Stimulated activated CD8-positive, alpha-beta memory T cell treated with anti-CD3 and anti-CD28 coated beads, Interleukin-4, amount 100 ng/mL, for 1 hour (primary cell): Measurements from ENCODE around the gene TNPO3.
"Not testable (repeated sequence)": the region's sequence is repeated elsewhere in the genome, so short reads cannot be mapped to it uniquely, and the experiment has no call there.

Source experiments
- DNase-seq, 2 donors: peaks; one replicate each; pipeline ENCODE4 v3.0.0-alpha.2; 2020; ENCODE audit warnings: low read depth in 2 of 2, low spot score in 1 of 2

Gene TNPO3

DNA sequence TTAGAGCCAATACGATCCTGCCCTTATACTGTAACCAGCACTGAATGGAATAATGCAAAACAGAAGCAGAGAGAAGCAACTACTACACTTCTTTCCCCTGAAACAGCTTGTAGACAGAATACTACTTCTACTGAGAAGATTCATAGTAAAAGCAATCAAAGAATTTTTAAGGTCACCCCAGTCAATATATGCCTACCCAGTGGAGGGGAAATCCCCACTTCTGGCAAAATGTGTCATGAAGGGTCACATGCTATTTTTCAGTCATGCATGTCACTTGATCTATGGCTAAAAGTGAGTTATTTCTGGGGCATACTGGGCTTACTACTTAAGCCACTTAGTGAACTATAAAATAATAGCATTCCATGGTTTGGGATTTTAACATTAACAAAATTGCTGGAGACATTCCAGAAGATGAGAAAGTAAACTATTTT is 91.6 kb downstream of the TNPO3 start:
- no peak for DNase-seq

GRCh38 chr7:128962899-128963298 is 92.0 kb downstream of the TNPO3 start:
- no peak for DNase-seq

- DNase-seq = no peak
Measured at GRCh38 chr7:128961030-128961659, 93.8 kb downstream of the TNPO3 start.

GRCh38 chr7:128959296-128959695 is 95.6 kb downstream of the TNPO3 start:
- DNase-seq = no peak

GRCh38 chr7:128955981-128956380 is 98.9 kb downstream of the TNPO3 start:
- no peak for DNase-seq

DNA sequence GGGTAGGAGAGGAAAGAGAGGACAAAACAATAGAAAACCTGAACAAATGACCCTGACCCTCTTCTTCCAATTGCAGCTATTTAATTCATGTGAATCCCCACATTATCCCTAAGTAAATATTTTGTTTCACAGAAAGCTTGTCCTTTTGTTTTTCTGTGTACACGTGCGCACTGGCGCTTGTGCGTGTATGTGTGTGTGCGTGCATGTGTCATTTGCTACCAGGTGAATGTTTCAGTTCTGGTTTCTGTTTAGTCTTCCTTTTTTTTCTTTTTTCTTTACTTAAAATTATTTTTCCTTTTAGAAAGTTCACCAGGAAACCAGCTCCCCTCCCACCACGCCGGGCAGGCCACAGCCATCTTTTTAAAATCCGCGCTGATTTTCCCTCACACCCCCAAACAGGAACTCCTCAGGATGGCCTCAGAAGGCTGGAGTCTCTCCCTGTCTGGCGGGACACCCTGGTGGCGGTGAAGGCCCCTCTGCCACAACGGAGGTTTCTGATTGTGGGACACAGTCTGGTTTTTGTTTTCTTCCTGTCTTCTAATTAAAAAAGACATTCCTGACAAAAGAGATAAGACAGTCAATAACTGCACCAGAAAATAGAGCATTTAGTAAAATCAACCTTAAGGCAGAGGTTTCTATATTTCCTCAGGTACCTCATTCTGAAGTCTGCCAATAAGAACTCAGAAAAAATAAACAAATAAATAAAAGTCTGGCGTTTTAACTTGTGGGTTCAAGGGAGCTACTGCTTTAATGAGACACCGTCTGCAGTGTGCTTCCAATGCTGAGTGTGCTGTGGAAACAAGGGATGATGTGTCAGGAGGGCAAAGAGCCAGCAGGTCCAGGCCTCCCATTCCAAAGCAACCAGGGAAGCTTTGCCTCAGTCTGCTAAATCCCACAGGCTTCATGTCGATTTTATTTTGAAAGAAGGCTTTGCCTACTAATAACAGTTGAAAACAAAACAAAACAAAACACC is 99.8 kb downstream of the TNPO3 start:
- no peak for DNase-seq

GRCh38 chr7:128954150-128954549 is 100.8 kb downstream of the TNPO3 start:
- no peak for DNase-seq

- DNase-seq = no peak
Measured at GRCh38 chr7:128951296-128951695, 103.6 kb downstream of the TNPO3 start.

DNA sequence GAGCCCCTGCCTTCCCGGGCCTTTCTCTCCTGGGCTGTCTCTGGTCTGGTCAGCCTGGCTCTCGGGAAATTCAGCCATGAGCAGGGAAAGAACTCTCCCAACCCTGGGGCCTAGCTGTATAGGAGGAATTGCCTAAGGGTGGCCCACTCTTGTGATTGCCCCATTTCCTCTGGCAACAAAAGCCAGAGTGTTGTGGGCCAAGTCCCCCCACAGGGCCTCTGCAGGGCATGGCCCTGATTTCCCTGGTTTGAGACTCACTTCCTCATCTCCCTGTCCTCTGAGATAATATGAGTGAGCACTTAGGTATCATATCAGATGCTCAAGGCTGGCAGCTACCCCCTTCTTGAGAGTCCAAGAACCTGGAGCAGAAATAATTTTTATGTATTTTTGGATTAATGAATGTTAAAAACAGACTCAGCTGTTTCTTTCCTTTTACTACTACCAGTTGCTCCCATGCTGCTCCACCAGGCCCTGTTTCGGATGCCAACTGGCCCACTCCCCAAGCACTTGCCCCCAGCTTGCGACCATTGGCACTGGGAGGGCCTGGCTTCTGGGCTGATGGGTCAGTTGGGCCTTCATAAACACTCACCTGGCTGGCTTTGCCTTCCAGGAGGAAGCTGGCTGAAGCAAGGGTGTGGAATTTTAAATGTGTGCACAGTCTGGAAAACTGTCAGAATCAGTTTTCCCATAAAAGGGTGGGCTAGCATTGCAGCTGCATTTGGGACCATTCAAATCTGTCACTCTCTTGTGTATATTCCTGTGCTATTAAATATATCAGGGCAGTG is 105.7 kb downstream of the TNPO3 start:
- no peak for DNase-seq

DNA sequence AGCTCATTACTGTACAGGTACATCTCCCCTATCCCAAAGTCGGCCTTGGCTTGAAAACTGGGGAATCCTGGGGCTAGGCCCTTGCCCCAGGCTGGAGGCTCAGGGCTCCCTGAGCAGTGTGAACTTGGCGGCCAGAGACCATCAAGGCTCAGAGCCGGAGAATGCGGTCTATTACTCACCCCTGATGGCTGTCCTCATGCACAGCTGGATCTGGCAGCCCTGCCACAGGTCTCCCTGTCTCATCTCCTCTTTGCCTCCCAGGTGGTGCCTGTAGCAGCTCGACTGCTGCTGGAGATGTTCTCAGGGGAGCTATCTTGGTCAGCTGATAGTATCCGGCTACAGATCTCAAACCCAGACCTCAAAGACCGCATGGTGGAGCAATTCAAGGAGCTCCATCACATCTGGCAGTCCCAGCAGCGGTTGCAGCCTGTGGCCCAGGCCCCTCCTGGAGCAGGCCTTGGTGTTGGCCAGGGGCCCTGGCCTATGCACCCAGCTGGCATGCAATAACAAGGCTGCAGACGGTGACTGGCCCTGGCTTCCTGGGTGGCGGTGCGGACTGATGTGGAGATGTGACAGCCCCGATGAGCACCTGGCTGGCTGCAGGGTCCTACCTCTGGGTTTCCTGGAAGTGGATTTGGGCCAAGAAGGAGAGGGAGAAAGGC is 106.5 kb downstream of the TNPO3 start:
- DNase-seq = no peak

GRCh38 chr7:128947854-128948253 is 107.1 kb downstream of the TNPO3 start:
- no peak for DNase-seq

DNA sequence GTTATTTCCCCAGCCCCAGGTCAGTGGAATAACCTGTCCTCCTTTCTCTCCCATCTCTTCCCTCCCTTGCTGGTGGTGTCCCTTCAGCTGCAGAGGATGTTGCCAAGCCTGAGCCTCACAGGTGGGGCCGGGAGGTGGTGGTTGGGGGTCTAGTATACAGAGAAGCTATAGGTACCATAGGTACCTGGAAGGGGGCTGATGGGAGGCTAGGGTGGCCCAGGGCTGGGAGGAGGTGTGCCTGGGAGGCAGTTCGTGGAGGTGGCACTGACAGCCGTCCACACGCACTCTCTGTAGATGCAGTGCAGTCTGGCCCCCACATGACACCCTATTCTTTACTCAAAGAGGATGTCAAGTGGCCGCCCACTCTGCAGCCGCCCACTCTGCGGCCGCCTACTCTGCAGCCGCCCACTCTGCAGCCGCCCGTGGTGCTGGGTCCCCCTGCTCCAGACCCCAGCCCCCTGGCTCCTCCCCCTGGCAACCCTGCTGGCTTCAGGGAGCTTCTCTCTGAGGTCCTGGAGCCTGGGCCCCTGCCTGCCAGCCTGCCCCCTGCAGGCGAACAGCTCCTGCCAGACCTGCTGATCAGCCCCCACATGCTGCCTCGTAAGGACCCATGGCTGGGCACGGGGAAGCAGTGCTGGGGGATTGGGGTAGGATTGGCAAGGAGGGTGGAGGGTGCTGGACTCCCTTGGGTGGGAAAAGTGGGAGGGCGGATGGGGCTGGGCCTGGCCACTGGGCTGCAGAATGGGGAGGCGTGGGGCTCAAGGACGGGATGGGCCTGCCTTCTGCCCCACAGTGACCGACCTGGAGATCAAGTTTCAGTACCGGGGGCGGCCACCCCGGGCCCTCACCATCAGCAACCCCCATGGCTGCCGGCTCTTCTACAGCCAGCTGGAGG is 107.7 kb downstream of the TNPO3 start:
- no peak for DNase-seq

DNA sequence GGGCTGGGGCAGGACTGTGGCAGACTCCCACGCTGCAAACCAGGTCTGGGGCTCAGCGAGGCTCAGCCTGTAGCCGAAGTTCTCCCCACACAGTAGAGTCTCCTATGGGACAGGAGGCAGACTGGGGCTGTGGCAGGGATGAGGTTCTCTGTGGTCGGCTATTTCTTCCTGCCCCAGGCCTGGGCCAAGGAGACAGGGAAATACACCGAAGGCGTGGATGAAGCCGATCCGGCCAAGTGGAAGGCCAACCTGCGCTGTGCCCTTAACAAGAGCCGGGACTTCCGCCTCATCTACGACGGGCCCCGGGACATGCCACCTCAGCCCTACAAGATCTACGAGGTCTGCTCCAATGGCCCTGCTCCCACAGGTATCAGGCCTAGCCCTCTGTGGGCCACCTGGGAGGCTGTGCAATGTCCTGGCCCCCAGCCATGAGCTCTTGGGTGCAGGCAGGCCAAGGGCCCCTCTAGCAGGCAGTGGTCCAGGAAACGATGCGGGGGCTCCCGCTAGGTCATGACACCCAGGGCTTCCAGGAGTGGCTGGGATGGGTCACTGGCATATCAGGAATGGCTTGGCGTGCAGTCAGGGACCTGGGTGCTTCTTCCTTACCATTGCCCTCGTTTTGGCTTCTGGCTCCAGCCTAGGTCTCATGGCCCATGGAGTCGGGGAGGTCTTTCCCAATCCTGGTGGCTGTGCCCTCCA is 109.1 kb downstream of the TNPO3 start:
- DNase-seq = no peak

- DNase-seq = no peak
Measured at GRCh38 chr7:128944487-128945236, 110.2 kb downstream of the TNPO3 start.

- not testable (repeated sequence) for DNase-seq
Measured at GRCh38 chr7:128943251-128943650, 111.7 kb downstream of the TNPO3 start.

DNA sequence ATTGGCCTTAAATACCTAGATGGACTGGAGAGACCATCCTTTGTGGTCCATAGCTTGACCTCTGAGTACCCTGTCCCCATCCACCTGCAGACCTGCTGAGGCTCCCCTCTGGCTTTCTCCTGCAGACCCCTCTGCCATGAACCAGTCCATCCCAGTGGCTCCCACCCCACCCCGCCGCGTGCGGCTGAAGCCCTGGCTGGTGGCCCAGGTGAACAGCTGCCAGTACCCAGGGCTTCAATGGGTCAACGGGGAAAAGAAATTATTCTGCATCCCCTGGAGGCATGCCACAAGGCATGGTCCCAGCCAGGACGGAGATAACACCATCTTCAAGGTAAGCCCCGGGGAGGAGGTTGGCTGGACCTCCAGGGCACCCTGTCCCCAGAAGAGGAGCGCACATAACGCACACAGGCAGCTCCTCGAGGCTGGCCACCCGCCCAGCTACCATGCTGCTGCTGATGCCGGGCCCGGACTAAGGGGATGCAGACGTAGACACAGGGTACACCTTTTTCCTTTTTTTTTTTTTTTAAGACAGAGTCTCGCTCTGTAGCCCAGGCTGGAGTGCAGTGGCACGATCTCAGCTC is 112.9 kb downstream of the TNPO3 start:
- DNase-seq = no peak

- no peak for DNase-seq
Measured at GRCh38 chr7:128941323-128941890, 113.5 kb downstream of the TNPO3 start.
